HepG2 (cell line): ENCODE data around the gene ZBTB20.

Experiments used
- ZNF121 ChIP-seq: sonication (generic); formaldehyde crosslinking; IDR thresholded peaks from 2 replicates; pipeline ENCODE4 v1.5.0; 2020; ENCODE audit warnings: mild to moderate bottlenecking, missing genetic modification reagents
- ZNF496 ChIP-seq: sonication (generic); formaldehyde crosslinking; IDR thresholded peaks from 2 replicates; pipeline ENCODE4 v1.8.1; 2023; ENCODE audit warnings: mild to moderate bottlenecking, moderate library complexity, missing genetic modification reagents; ENCODE audit not compliant: insufficient replicate concordance
- TF ChIP-seq, protein P1 (sequence below): sonication (generic); formaldehyde crosslinking; IDR thresholded peaks from 2 replicates; pipeline ENCODE4 v1.4.0; 2020; ENCODE audit warnings: missing genetic modification reagents

GRCh38 chr3:115068799-115069198, 78.3 kb downstream of the ZBTB20 start:
- TF ChIP-seq ZNF496 (CRISPR knock-in tag) (no peak), ZNF121 (CRISPR knock-in tag) (no peak)
- TF ChIP-seq, protein P1, sequence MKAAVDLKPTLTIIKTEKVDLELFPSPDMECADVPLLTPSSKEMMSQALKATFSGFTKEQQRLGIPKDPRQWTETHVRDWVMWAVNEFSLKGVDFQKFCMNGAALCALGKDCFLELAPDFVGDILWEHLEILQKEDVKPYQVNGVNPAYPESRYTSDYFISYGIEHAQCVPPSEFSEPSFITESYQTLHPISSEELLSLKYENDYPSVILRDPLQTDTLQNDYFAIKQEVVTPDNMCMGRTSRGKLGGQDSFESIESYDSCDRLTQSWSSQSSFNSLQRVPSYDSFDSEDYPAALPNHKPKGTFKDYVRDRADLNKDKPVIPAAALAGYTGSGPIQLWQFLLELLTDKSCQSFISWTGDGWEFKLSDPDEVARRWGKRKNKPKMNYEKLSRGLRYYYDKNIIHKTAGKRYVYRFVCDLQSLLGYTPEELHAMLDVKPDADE: no peak
